ENCODE measurements around the gene CRNN. TPM values are rescaled to one million over a fixed set of nuclear protein-coding genes. Genes with fewer than 3 reads are reported as not detected.

CRNN gene
- total RNA-seq = not detected
- long read RNA-seq = 0 reads

GRCh38 chr1:152413909-152414308 is at the start of gene CRNN:
Gene CRNN (minus strand): TSS chr1:152414263. CDS start chr1:152412233, 2,030 bp downstream.
- intact Hi-C loops (cut with micrococcal nuclease) = no loop called here
- ATAC-seq (no peak), DNase-seq (no peak)

- DNase-seq (no peak), ATAC-seq (no peak)
- intact Hi-C loops (cut with micrococcal nuclease) = no loop called here
Measured at GRCh38 chr1:152462636-152463035, 48.6 kb upstream of the CRNN start.

- DNase-seq = no peak
- intact Hi-C loops (cut with micrococcal nuclease) = no loop called here
- ATAC-seq = peak; percentile 65
Measured at GRCh38 chr1:152461544-152461943, 47.5 kb upstream of the CRNN start.

- DNase-seq (no peak), ATAC-seq (no peak)
- intact Hi-C loops (cut with micrococcal nuclease) = no loop called here
Measured at GRCh38 chr1:152460529-152460899, 46.5 kb upstream of the CRNN start.

GRCh38 chr1:152459596-152460528 is 45.8 kb upstream of the CRNN start:
- DNase-seq (peak; percentile 78), ATAC-seq (peak; percentile 63)
- intact Hi-C loops (cut with micrococcal nuclease) = loop anchor here (5.0 kb wide), 2 partner anchors 268 to 408 kb away; no protein-coding TSS in a partner anchor

GRCh38 chr1:152458384-152459185 is 44.5 kb upstream of the CRNN start:
- ATAC-seq = peak; percentile 86
- intact Hi-C loops (cut with micrococcal nuclease) = loop anchor here (5.0 kb wide), 2 partner anchors 266 to 406 kb away; no protein-coding TSS in a partner anchor
- peak; percentile 71 for DNase-seq

GRCh38 chr1:152457561-152457960 is 43.5 kb upstream of the CRNN start:
- no peak for ATAC-seq
- DNase-seq = no peak
- intact Hi-C loops (cut with micrococcal nuclease) = loop anchor here (5.0 kb wide), 2 partner anchors 265 to 405 kb away; no protein-coding TSS in a partner anchor

- DNase-seq = no peak
- ATAC-seq = no peak
- intact Hi-C loops (cut with micrococcal nuclease) = loop anchor here (5.0 kb wide), 2 partner anchors 265 to 405 kb away; no protein-coding TSS in a partner anchor
Measured at GRCh38 chr1:152457071-152457470, 43.0 kb upstream of the CRNN start.

GRCh38 chr1:152451254-152451653 is 37.2 kb upstream of the CRNN start:
- ATAC-seq = no peak
- intact Hi-C loops (cut with micrococcal nuclease) = no loop called here

GRCh38 chr1:152449661-152450060 is 35.6 kb upstream of the CRNN start:
- ATAC-seq (no peak), DNase-seq (no peak)
- intact Hi-C loops (cut with micrococcal nuclease) = no loop called here

More at GRCh38 chr1:152451254-152451653, 37.2 kb upstream of the CRNN start:
- DNase-seq = no peak

GRCh38 chr1:152448496-152448895 is 34.4 kb upstream of the CRNN start:
- ATAC-seq (no peak), DNase-seq (no peak)
- intact Hi-C loops (cut with micrococcal nuclease) = no loop called here

- ATAC-seq = no peak
- intact Hi-C loops (cut with micrococcal nuclease) = no loop called here
- no peak for DNase-seq
Measured at GRCh38 chr1:152448095-152448494, 34.0 kb upstream of the CRNN start.

- ATAC-seq (no peak), DNase-seq (no peak)
- intact Hi-C loops (cut with micrococcal nuclease) = no loop called here
Measured at GRCh38 chr1:152447484-152447883, 33.4 kb upstream of the CRNN start.

- ATAC-seq = peak; percentile 25
- intact Hi-C loops (cut with micrococcal nuclease) = loop anchor here (5.0 kb wide), 1 partner anchor 252 kb away; no protein-coding TSS in a partner anchor
Measured at GRCh38 chr1:152444045-152444444, 30.0 kb upstream of the CRNN start.

GRCh38 chr1:152442765-152443164 is 28.7 kb upstream of the CRNN start:
- intact Hi-C loops (cut with micrococcal nuclease) = loop anchor here (5.0 kb wide), 1 partner anchor 250 kb away; no protein-coding TSS in a partner anchor
- ATAC-seq = peak; percentile 64
- no peak for DNase-seq

More at GRCh38 chr1:152444045-152444444, 30.0 kb upstream of the CRNN start:
- no peak for DNase-seq

GRCh38 chr1:152442301-152442700 is 28.2 kb upstream of the CRNN start:
- ATAC-seq = peak; percentile 67
- intact Hi-C loops (cut with micrococcal nuclease) = loop anchor here (5.0 kb wide), 1 partner anchor 250 kb away; no protein-coding TSS in a partner anchor
- no peak for DNase-seq

- intact Hi-C loops (cut with micrococcal nuclease) = loop anchor here (5.0 kb wide), 1 partner anchor 249 kb away; no protein-coding TSS in a partner anchor
- ATAC-seq (no peak), DNase-seq (no peak)
Measured at GRCh38 chr1:152441756-152442155, 27.7 kb upstream of the CRNN start.

- ATAC-seq = peak; percentile 86
- DNase-seq = peak; percentile 71
- intact Hi-C loops (cut with micrococcal nuclease) = loop anchor here (5.0 kb wide), 1 partner anchor 249 kb away; no protein-coding TSS in a partner anchor
Measured at GRCh38 chr1:152440635-152441471, 26.8 kb upstream of the CRNN start.

All from left ventricle myocardium superior (tissue), 1 donor.